Testis (tissue), 2 donors: ENCODE measurements around the gene PSTK.

Experiments
- CTCF ChIP-seq, 3 experiments: fragments of 450-650 bp in 2 of 3; fragments of 200-600 bp in 1 of 3; sonication (generic) in 1 of 3; IDR thresholded peaks; one replicate each; pipeline ENCODE4 v1.5.1; 2016 to 2019; ENCODE audit warnings: antibody characterized with exemption in 3 of 3, mild to moderate bottlenecking in 2 of 3, moderate library complexity in 1 of 3
- POLR2A ChIP-seq: fragments of 450-650 bp; IDR thresholded peaks from one replicate; pipeline ENCODE4 v1.6.1; 2017; ENCODE audit warnings: antibody characterized with exemption, mild to moderate bottlenecking, moderate library complexity

GRCh38 chr10:122990278-122990677 is 10.1 kb downstream of the PSTK start:
- TF ChIP-seq CTCF (IDR thresholded peaks at IDR 0.05) (no peak), POLR2A (no peak)
